ENCODE results near the gene PID1. TPM values are rescaled to one million over a fixed set of nuclear protein-coding genes. Genes with fewer than 3 reads are reported as not detected.

PID1 gene
- total RNA-seq, 1 experiment from 2014 or later, result 0.31 TPM

DNA sequence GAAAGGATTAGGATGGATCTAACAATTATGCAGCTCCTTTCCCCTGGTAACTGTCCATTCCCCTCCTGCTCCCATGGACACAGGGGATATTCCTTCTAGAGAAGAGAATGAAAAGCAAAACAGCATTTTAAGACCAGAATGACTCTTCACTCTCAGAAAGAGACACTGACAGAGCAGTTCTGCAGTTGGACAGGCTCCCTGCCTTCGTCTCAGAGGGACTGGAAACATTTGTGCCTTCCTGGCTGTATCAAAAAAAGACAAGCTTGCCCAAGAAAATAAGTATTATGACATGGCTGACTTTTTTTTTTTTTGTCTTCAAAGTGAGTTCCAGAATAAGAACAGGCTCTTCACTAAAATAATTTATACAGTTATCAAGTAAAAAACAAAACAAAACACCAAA is 9.5 kb downstream of the PID1 start:
- no peak for DNase-seq
- CTCF ChIA-PET, result no interaction called here
- Mint-ChIP-seq H3K4me1 (ENCODE audit: low read depth, unreplicated experiment) (no peaks in the 10 kb centered on the region), H3K4me3 (ENCODE audit: low read depth, unreplicated experiment) (no peak overlapping the region), H3K9me3 (ENCODE audit: low read depth, unreplicated experiment) (peaks cover 8% of the 10 kb centered on the region), H3K27me3 (ENCODE audit: unreplicated experiment) (no peaks in the 10 kb centered on the region), H3K27ac (ENCODE audit: unreplicated experiment) (no peak overlapping the region), H3K36me3 (ENCODE audit: insufficient read depth, unreplicated experiment) (no peaks in the 10 kb centered on the region)
- intact Hi-C loops (cut with micrococcal nuclease; ENCODE audit: unreplicated experiment), result no loop called here
- no peak for TF ChIP-seq CTCF (IDR thresholded peaks at IDR 0.05; ENCODE audit: unreplicated experiment)
- BruUV-seq (replicated peaks), result no TSS peak

GRCh38 chr2:229261076-229261475 is 10.0 kb downstream of the PID1 start:
- TF ChIP-seq CTCF (IDR thresholded peaks at IDR 0.05; ENCODE audit: unreplicated experiment), result no peak
- intact Hi-C loops (cut with micrococcal nuclease; ENCODE audit: unreplicated experiment), result no loop called here
- CTCF ChIA-PET, result no interaction called here
- H3K9me3 Mint-ChIP-seq (ENCODE audit: low read depth, unreplicated experiment), result peaks cover 8% of the 10 kb centered on the region
- H3K27ac Mint-ChIP-seq (ENCODE audit: unreplicated experiment), result no peak overlapping the region
- no peak for DNase-seq
- BruUV-seq (replicated peaks), result no TSS peak
- no peaks in the 10 kb centered on the region for H3K36me3 Mint-ChIP-seq (ENCODE audit: insufficient read depth, unreplicated experiment)
- H3K4me3 Mint-ChIP-seq (ENCODE audit: low read depth, unreplicated experiment), result no peak overlapping the region
- H3K27me3 Mint-ChIP-seq (ENCODE audit: unreplicated experiment), result no peaks in the 10 kb centered on the region
- H3K4me1 Mint-ChIP-seq (ENCODE audit: low read depth, unreplicated experiment), result no peaks in the 10 kb centered on the region

DNA sequence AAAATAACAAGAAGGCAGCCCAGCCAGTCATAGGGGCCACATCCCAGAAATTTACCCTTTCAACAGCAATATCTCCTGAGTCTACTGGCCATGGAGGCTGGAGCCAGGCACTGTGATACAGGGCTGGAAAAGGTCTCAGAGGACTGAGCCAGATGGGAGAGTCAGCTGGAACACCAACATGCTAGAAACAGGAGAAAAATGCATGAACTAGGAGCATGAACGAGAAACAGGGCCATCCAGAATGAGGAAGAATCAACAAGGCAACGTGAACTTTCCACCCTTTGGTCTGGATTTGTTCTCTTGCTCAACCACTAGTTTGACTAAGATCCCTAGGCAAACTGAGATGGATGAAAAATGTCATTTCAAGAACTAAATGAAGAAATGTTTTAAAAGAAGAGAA is 13.1 kb downstream of the PID1 start:
- no TSS peak for BruUV-seq (replicated peaks)
- CTCF ChIA-PET, result no interaction called here

DNA sequence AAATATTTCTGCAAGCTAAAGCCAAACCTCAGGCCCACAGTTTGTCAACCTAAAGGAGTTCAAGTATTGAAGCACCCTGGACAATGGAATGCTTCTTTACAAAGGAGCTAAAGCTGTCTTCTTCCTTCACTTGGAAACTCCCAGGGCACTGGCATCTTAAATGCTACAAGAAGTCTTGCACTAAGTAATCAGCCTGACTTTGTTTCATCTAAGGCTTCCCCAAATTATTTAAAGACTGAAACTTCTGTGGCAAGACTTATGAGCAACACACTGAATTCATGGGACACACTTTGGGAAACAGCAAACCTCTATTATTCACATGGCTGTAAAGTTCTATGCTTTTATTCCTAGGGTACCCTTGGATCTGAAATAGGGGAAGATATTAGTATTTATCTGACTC is 14.7 kb downstream of the PID1 start:
- Mint-ChIP-seq H3K27me3 (ENCODE audit: unreplicated experiment) (no peaks in the 10 kb centered on the region), H3K9me3 (ENCODE audit: low read depth, unreplicated experiment) (peaks cover 5% of the 10 kb centered on the region), H3K36me3 (ENCODE audit: insufficient read depth, unreplicated experiment) (no peaks in the 10 kb centered on the region), H3K4me1 (ENCODE audit: low read depth, unreplicated experiment) (no peaks in the 10 kb centered on the region), H3K27ac (ENCODE audit: unreplicated experiment) (no peak overlapping the region), H3K4me3 (ENCODE audit: low read depth, unreplicated experiment) (no peak overlapping the region)
- no peak for DNase-seq
- no peak for TF ChIP-seq CTCF (IDR thresholded peaks at IDR 0.05; ENCODE audit: unreplicated experiment)
- intact Hi-C loops (cut with micrococcal nuclease; ENCODE audit: unreplicated experiment), result no loop called here
- BruUV-seq (replicated peaks), result no TSS peak
- CTCF ChIA-PET, result interaction anchor here (0.6 kb wide), 1 partner anchor 197 kb away, joined by 3 read pairs; no protein-coding TSS in a partner anchor

More for the DNA sequence above, 13.1 kb downstream of the PID1 start:
- Mint-ChIP-seq H3K36me3 (ENCODE audit: insufficient read depth, unreplicated experiment) (no peaks in the 10 kb centered on the region), H3K4me1 (ENCODE audit: low read depth, unreplicated experiment) (no peaks in the 10 kb centered on the region), H3K4me3 (ENCODE audit: low read depth, unreplicated experiment) (no peak overlapping the region), H3K27me3 (ENCODE audit: unreplicated experiment) (no peaks in the 10 kb centered on the region), H3K27ac (ENCODE audit: unreplicated experiment) (no peak overlapping the region), H3K9me3 (ENCODE audit: low read depth, unreplicated experiment) (peaks cover 5% of the 10 kb centered on the region)
- no peak for DNase-seq
- TF ChIP-seq CTCF (IDR thresholded peaks at IDR 0.05; ENCODE audit: unreplicated experiment), result no peak
- intact Hi-C loops (cut with micrococcal nuclease; ENCODE audit: unreplicated experiment), result no loop called here

Data from Calu3 (cell line).